ACHN (cell line): ENCODE results near the gene SPRED2.

Experiments
- DNase-seq: peaks from one replicate; pipeline ENCODE4 v3.0.0-alpha.2; 2015
- in situ Hi-C: cut with HindIII; loops from 2 replicates; pipeline ENCODE4 v1.10.0; 2017; ENCODE audit warnings: low sequenced_read_pairs, low pct_ligation_motif_present, low pct_unique_long_range_greater_than_20kb

Gene SPRED2

DNA sequence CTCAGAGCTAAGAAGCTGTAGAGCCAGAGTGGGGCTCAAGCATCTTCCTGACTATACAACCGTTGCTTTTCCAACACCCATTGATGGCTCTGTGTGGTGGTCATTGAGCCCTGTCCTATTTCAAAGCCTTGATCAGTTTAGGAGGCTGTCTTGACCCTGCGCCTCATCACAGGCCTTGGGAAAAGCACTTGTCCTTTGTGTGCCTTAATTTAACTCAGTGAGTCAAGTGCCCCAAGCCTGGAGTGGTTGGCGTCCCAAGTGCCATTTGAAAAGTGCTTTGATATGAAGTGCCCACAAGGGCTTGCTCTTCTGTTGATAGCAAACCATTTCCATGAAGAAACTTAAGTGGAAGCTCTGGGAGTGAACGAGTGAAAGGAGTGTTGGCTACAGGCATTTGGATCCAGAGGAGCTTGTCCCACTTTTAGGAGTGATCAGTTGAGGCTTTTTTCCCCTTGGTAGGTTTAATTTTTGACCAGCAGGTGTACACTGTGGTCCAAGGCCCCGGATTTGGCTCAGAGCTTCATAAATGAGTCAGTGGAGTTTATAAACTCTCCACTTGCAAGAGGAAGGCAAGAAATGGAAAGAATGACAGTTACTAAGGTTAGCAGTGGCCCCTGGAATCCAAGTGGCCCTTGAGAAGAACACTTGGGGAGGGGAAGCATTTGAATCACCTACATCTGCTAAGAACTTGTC, 154.5 kb downstream of the SPRED2 start:
- DNase-seq, result peak; percentile 35
- in situ Hi-C loops, result no loop called here

DNA sequence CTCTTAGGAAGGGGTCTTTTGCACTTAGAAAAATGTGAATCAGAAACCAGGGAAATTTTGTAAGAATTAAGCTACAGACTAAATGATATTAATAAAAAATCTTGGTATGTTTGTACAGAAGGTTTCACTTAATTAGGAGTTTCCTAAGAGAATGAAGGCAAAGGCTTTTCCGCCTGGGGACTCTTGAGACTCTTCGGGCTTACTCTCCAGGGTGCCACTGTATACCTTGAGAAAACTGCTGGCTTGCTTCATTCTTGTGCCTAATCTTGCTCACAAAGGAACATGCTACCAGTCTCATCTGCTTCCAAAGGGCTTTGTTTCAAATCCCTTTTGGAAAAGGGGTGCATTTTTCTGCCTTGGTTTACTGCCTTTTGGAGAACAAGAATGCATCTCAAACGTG, 155.3 kb downstream of the SPRED2 start:
- in situ Hi-C loops, result no loop called here

DNA sequence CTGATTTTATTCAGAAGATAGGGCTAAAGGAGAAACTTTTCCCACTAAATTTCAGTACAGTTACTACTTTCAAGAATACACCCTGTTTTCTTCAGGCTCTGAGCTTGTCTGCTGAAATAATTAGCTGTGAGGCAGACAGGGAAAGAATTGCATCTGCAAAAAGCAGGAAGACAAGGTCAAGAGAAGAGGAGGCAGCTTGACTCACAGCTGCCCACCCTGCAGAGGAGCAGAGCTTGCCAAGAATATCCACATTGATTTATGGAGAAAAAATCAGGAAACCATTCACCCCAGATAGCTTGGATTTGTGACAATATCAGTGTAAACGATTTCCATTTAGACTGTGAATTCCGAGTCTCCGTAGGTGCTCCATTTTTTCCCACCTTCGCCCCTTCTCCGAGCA, 155.8 kb downstream of the SPRED2 start:
- no peak for DNase-seq
- in situ Hi-C loops, result no loop called here

More for the DNA sequence above, 155.3 kb downstream of the SPRED2 start:
- DNase-seq, result no peak

DNA sequence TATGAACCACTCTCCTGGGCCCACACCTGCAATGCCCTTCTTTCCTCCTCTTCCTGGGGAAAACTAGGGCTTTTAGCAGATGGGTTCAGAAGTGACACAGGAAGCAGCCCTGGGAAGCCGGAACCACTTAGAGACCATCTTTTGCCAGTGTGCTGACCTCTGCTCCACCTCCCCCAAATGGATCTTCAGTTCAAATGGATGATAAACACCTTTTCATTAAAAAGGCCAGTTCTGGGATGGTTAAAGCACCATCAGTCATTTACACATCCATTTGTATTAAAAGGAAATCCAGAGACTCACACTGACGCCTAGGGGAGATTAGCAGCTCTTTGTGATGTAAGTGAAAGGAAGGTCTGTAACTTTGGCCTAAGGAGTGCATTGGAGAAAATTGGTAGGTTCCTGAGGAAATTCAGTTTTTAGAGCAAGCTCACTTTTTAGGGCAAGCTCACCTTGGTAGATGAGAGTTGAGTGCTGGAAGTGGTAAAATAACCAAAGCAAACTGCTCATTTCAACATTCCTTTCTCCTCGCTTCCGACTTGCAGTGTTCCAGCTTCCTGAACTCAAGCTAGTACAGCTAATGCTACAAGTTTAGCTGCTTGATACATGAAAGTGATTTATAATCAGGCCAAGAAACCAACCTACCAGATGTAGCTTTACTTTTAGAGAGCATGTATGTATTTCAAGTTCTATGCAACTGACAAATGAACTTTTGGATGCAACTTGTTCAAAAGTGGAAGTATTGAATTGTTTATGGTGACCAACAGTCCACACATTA, 157.1 kb downstream of the SPRED2 start:
- in situ Hi-C loops, result no loop called here

DNA sequence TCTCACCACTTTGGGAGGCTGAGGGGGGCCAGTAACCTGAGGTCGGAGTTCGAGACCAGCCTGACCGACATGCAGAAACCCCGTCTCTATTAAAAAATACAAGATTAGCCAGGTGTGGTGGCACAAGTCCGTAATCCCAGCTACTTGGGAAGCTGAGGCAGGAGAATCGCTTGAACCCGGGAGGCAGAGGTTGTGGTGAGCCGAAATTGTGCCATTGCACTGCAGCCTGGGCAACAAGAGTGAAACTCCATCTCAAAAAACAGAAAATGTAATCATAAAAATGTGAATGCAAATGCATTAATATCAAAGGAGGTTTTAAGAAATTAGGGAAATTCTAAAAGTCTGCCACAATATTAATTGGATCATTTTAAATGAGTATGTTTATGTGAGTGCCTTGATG, 159.1 kb downstream of the SPRED2 start:
- in situ Hi-C loops, result loop anchor here (25.0 kb wide), 1 partner anchor 264 kb away; no protein-coding TSS in a partner anchor
- no peak for DNase-seq

More for the DNA sequence above, 157.1 kb downstream of the SPRED2 start:
- no peak for DNase-seq

DNA sequence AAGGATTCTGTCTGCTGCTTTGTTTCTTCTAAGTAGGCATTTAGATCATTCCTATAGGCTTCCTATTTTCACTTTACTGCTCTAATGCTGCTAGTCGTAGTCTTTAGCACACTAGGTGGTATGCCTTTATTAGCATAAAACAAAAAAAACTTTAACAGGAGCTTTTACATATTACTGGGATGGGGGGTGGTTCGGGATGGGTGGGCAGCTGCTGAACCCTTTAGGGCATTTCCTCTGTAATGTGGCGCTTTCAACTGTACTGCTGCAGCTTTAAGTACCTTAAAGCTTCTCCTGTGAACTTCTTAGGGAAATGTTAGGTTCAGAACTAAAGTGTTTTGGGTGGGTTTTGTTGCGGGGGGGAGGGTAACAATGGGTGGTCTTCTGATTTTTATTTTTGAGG, 163.4 kb downstream of the SPRED2 start:
- in situ Hi-C loops, result loop anchor here (25.0 kb wide), 1 partner anchor 268 kb away; no protein-coding TSS in a partner anchor
- no peak for DNase-seq

DNA sequence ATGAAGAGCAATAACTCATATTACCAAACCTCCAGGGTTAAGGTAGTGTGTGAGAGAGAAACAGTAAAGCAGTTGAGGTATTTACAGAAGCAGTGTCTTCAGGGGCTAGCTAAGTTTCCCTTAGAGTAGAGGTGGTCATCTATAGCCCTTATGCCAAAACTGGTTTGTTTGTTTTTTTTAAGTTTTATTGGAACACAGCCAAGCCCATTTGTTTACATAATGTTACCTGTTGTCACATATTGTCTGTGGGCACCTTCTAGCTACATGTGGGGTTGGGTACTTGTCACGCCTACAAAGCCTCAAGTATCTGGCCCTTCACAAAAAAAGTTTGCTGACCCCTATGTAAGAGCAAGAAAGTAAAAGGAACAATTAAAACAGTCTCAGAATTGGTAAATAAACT, 165.4 kb downstream of the SPRED2 start:
- in situ Hi-C loops, result loop anchor here (25.0 kb wide), 1 partner anchor 270 kb away; no protein-coding TSS in a partner anchor
- DNase-seq, result no peak

DNA sequence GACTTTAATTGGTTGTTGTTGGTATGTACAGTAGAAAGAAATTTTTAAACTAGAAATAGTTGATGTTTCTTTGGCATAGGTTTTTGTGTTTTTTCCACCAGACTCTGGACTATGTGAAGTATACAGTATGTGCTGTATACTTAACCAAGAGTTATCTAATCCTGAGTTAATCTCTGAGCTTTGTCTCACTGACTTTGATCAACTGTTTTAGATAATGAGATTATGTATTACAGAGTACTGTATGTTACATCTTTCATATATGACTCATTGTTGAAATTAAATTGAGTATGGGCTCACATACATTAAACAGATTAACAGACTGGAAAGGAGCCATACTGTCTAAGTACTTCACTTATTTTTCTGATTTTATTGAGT, 166.7 kb downstream of the SPRED2 start:
- no peak for DNase-seq
- in situ Hi-C loops, result loop anchor here (25.0 kb wide), 1 partner anchor 272 kb away; no protein-coding TSS in a partner anchor

DNA sequence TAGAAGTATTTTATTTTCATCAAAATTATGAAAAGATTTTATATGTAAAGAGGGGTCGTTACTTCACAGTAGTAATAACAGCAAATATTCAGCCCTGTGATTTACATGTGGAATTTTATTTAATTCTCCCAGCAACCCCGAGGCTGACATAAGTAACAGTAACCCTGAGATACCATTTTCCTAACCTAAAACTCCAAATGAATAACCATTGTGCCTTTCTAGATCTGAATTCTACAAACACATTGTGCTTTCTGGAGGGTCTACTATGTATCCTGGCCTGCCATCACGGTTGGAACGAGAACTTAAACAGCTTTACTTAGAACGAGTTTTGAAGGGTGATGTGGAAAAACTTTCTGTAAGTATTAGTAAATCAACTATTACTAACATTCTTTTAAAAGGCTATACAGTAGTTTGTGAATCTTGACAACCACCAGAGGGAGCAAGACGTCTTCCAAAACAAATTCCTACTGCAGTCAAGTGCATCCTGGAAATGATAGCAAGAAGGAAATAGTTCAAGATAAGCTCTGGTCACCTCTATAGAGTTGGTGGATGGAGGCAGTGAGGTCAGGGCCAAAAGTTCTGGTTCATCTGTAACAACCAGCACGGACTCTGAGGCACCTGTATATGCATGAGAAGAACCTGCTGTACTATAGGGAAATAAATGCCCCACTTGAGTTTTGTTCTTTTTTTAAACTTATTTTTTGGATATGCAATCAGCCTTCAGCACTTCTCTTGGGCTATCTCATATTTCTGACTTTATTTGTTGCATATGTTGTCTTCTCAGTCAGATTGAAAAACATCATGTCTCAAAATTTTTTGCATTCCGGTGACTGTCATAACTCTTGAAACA, 167.4 kb downstream of the SPRED2 start:
- in situ Hi-C loops, result loop anchor here (25.0 kb wide), 1 partner anchor 272 kb away; no protein-coding TSS in a partner anchor
- peak; percentile 81 for DNase-seq

DNA sequence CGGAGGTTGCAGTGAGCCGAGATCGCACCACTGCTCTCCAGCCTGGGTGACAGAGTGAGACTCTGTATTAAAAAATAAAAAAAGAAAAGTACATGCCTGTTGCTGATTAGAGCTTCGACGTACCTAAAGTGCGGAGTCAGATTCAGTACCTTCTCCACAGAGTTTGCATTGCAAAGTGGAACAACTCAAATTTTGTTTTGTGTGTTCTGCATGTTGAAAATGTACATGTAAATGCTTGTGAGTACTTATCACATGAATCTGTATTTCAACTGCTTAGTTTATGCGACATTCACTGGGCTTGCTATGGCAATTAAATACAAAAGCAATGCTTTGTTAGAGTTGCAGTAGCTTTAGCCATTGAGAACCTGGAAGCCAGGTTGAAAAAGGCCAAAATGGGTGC, 168.4 kb downstream of the SPRED2 start:
- in situ Hi-C loops, result loop anchor here (25.0 kb wide), 1 partner anchor 273 kb away; no protein-coding TSS in a partner anchor
- DNase-seq, result no peak

DNA sequence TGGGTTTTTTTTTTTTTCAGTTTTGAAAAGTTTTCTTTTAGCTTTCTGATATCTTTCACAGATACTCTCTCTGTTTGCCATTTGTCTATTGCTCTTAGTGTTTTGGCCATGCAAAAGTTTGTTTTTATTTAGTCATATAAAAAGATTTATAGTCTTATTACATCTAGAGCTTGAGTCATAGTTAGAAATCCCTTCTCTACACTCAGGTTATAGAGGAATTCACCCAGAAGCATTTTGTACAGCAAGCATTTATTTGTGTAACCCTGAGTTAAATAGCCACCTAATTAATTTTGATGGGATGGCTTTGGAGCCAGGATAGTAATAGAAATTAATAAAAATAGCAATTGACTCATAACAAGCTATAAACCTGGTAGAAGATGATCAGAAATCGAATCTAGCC, 169.1 kb downstream of the SPRED2 start:
- no peak for DNase-seq
- in situ Hi-C loops, result loop anchor here (25.0 kb wide), 1 partner anchor 274 kb away; no protein-coding TSS in a partner anchor

DNA sequence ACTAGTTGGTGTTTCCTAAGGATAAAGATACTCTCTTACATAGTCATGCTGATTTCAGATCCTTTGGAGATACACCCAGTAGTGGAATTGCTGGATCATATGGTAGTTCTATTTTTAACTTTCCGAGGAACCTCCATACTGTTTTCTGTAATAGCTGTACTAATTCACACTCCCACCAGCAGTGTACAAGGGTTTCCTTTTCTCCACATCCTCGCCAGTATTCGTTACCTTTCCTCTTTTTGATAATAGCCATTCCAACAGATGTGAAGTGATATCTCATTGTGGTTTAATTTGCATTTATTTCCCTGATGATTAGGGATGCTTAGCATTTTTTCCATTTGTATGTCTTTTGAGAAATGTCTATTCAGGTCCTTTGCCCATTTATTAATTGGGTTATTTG, 170.7 kb downstream of the SPRED2 start:
- in situ Hi-C loops, result loop anchor here (25.0 kb wide), 1 partner anchor 276 kb away; no protein-coding TSS in a partner anchor
- no peak for DNase-seq
